HG03354 (cell line): Measurements from ENCODE around the gene ATP13A3.

Experiments
- ATAC-seq: cut with Tn5 transposase; IDR thresholded peaks from one replicate; pipeline ENCODE4 v1.9.1; 2021; ENCODE audit warnings: mild to moderate bottlenecking; ENCODE audit not compliant: unreplicated experiment, poor library complexity, severe bottlenecking

Gene ATP13A3

GRCh38 chr3:194357681-194358080 lies 129.1 kb downstream of the ATP13A3 start:
- no peak for ATAC-seq

- no peak for ATAC-seq
Observed at GRCh38 chr3:194355379-194355778, 131.4 kb downstream of the ATP13A3 start.

GRCh38 chr3:194354315-194354714 lies 132.5 kb downstream of the ATP13A3 start:
- ATAC-seq: no peak
